DND-41 (cell line): ENCODE measurements around the gene EPHA1.

ENCODE experiments used
- CTCF ChIP-seq: IDR thresholded peaks from 2 replicates; pipeline ENCODE4 v1.5.1; 2012; ENCODE audit warnings: borderline replicate concordance, low read length, moderate library complexity, mild to moderate bottlenecking; ENCODE audit not compliant: poor library complexity, severe bottlenecking; ENCODE audit errors: extremely low read depth
- EZH2 ChIP-seq: IDR thresholded peaks from 3 replicates; pipeline ENCODE4 v1.6.1; 2012; ENCODE audit warnings: borderline replicate concordance, low read depth, mild to moderate bottlenecking, moderate library complexity, low read length, inconsistent platforms; ENCODE audit not compliant: severe bottlenecking

- TF ChIP-seq CTCF: no peak
- no peak for TF ChIP-seq EZH2
Measured at GRCh38 chr7:143455942-143456341, 47.3 kb upstream of the EPHA1 start.
